HL-60 (cell line): ENCODE measurements around the gene TALDO1.

ENCODE experiments used
- GABPA ChIP-seq: IDR thresholded peaks from 2 replicates; pipeline ENCODE4 v1.6.1; 2012; ENCODE audit warnings: low read depth
- POLR2AphosphoS5 ChIP-seq: IDR thresholded peaks from 2 replicates; pipeline ENCODE4 v1.6.1; 2012; ENCODE audit warnings: low read depth
- TF ChIP-seq, protein P1 (sequence below): IDR thresholded peaks from one replicate; pipeline ENCODE4 v1.5.1; 2011; ENCODE audit warnings: low read length, control low read depth, inconsistent platforms; ENCODE audit not compliant: insufficient read depth

DNA sequence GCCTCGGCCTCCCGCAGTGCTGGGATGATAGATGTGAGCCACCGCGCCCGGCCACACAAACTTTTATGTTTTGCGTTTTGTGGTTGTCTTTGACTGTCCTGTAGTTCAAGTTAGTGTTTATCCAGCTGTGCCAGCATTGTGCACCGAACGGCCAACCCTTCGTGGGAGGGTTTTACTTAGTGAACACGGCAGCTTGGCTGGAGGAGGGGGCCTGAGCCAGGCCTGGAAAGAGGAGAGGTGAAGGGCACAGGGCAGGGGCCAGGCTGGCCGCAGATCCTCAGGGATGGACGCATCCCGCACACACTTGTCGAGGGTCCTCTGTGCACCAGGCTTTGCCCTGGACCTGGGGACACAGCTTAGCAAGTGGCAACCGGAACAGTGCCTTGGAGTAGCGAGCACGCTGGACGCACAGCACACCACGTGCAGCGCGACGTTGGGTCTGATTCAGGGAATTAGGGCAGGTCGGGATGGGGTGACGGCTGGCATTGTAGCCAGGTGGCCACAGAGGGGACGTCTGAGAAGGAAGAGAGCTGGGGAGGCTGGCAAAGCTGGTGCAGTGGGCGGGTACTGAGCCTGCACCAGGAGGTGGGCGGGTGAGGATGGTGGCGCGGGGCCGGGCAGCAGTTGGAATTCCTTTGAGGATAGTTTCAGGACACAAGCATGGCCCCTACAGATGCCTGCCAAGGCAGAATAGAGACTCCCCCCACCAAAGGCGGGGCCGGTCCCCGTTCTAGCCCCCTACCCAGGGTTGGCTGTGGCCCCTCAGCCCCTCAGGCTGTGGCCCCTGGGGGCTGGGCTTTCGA is 27.8 kb upstream of the TALDO1 start:
- TF ChIP-seq, protein P1, sequence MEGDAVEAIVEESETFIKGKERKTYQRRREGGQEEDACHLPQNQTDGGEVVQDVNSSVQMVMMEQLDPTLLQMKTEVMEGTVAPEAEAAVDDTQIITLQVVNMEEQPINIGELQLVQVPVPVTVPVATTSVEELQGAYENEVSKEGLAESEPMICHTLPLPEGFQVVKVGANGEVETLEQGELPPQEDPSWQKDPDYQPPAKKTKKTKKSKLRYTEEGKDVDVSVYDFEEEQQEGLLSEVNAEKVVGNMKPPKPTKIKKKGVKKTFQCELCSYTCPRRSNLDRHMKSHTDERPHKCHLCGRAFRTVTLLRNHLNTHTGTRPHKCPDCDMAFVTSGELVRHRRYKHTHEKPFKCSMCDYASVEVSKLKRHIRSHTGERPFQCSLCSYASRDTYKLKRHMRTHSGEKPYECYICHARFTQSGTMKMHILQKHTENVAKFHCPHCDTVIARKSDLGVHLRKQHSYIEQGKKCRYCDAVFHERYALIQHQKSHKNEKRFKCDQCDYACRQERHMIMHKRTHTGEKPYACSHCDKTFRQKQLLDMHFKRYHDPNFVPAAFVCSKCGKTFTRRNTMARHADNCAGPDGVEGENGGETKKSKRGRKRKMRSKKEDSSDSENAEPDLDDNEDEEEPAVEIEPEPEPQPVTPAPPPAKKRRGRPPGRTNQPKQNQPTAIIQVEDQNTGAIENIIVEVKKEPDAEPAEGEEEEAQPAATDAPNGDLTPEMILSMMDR = no peak
- TF ChIP-seq POLR2AphosphoS5 = no peak
- TF ChIP-seq GABPA = no peak
